HepG2 (cell line): ENCODE measurements around the gene CAMSAP3. TPM values are rescaled to one million over a fixed set of nuclear protein-coding genes. Genes with fewer than 3 reads are reported as not detected.

Experiments used
- ATAC-seq: fragments of 200-7000 bp; cut with Tn5 transposase; 3 replicates; pipeline ENCODE4 v1.9.1; 2020; ENCODE audit warnings: mild to moderate bottlenecking, moderate library complexity
- BruUV-seq: library from RNA; stranded (reverse); fragments of 400-500 nt; replicated peaks from 2 replicates; lab custom pipeline; 2021; lab: Mats Ljungman, UMichigan
- CTCF ChIA-PET: fragments of 300-600 bp; formaldehyde crosslinking; extraction: SDS; loops from one replicate; lab custom pipeline; 2021; ENCODE audit warnings: low total read pairs, inconsistent platforms, low intra/inter-chr PET ratio; lab: Yijun Ruan, JAX
- POLR2A ChIA-PET: fragments of 350-600 bp; sonication (Branson Sonifier 250); formaldehyde crosslinking; loops from one replicate; lab custom pipeline; 2020; ENCODE audit warnings: antibody characterized with exemption, inconsistent platforms; lab: Yijun Ruan, JAX
- DNase-seq: peaks from one replicate; pipeline ENCODE4 v3.0.0-alpha.2; 2015; ENCODE audit warnings: low spot score
- FAIRE-seq: peaks from 3 replicates; lab custom pipeline; 2011; peaks lifted over from hg19 to GRCh38; lab: Jason Lieb, UNC
- H2AFZ ChIP-seq: one replicate; pipeline ENCODE4 v1.6.1; 2011; ENCODE audit warnings: low read length, inconsistent platforms
- H3K27ac ChIP-seq: fragments of 300-600 bp; 3 replicates; pipeline ENCODE4 v1.8.0; 2011; ENCODE audit warnings: mixed run types, mild to moderate bottlenecking, mixed read lengths, low read length, inconsistent platforms; ENCODE audit not compliant: insufficient read depth; ENCODE audit errors: extremely low read length
- H3K27me3 ChIP-seq, 2 experiments: fragments of 200-600 bp in 1 of 2; 2 replicates in 1 of 2; 3 replicates in 1 of 2; pipeline versions ENCODE4 v1.6.0 to v1.8.0; 2011; ENCODE audit warnings: low read length in 2 of 2, mild to moderate bottlenecking in 2 of 2, moderate library complexity in 2 of 2, inconsistent platforms in 1 of 2; ENCODE audit not compliant: insufficient read depth in 2 of 2, control insufficient read depth in 1 of 2
- H3K36me3 ChIP-seq, 2 experiments: fragments of 200-600 bp in 1 of 2; replicated peaks in 1 of 2; 2 replicates in 1 of 2; 3 replicates in 1 of 2; pipeline versions ENCODE4 v1.5.1 to v1.8.0; 2011; ENCODE audit warnings: low read length in 2 of 2, inconsistent platforms in 1 of 2; ENCODE audit not compliant: insufficient read depth in 2 of 2, control insufficient read depth in 1 of 2
- H3K4me1 ChIP-seq: 2 replicates; pipeline ENCODE4 v1.5.1; 2012; ENCODE audit warnings: low read length, inconsistent platforms; ENCODE audit not compliant: insufficient read depth
- H3K4me2 ChIP-seq: 2 replicates; pipeline ENCODE4 v1.6.0; 2011; ENCODE audit warnings: low read depth, low read length, inconsistent platforms
- H3K4me3 ChIP-seq, 3 experiments: fragments of 200-600 bp in 1 of 3; sonication (generic), shearing (Covaris generic) in 1 of 3; replicated peaks in 1 of 3; 2 replicates each; pipeline ENCODE4 v1.5.1; 2011 to 2016; ENCODE audit warnings: low read length in 3 of 3, inconsistent platforms in 2 of 3, low read depth in 2 of 3, mild to moderate bottlenecking in 2 of 3, control low read depth in 1 of 3, mixed read lengths in 1 of 3; ENCODE audit not compliant: insufficient read depth in 1 of 3
- H3K79me2 ChIP-seq: one replicate; pipeline ENCODE4 v1.6.1; 2011; ENCODE audit warnings: low read length, inconsistent platforms; ENCODE audit not compliant: insufficient read depth
- H3K9ac ChIP-seq: 2 replicates; pipeline ENCODE4 v1.6.0; 2011; ENCODE audit warnings: mild to moderate bottlenecking, low read depth, low read length, inconsistent platforms; ENCODE audit not compliant: insufficient read depth
- H3K9me3 ChIP-seq: 2 replicates; pipeline ENCODE4 v1.5.1; 2012; ENCODE audit warnings: mild to moderate bottlenecking, low read length
- H4K20me1 ChIP-seq: 2 replicates; pipeline ENCODE4 v1.6.0; 2011; ENCODE audit warnings: inconsistent platforms, mild to moderate bottlenecking, low read length, moderate library complexity; ENCODE audit not compliant: insufficient read depth
- ARID2 ChIP-seq: sonication (generic); formaldehyde crosslinking; IDR thresholded peaks from 2 replicates; pipeline ENCODE4 v1.8.1; 2022; ENCODE audit warnings: mild to moderate bottlenecking, missing genetic modification reagents, borderline replicate concordance
- ATF4 ChIP-seq, 2 experiments: fragments of 450-650 bp in 1 of 2; sonication (generic) in 1 of 2; formaldehyde crosslinking; IDR thresholded peaks; 2 replicates each; pipeline versions ENCODE4 v1.5.0 to v1.8.0; 2020 to 2022; ENCODE audit warnings: mild to moderate bottlenecking in 1 of 2, missing genetic modification reagents in 1 of 2
- ATM ChIP-seq: fragments of 450-650 bp; IDR thresholded peaks from 2 replicates; pipeline ENCODE4 v1.7.1; 2017; ENCODE audit warnings: mild to moderate bottlenecking, borderline replicate concordance
- CREB1 ChIP-seq, 2 experiments: fragments of 450-650 bp in 1 of 2; IDR thresholded peaks; 2 replicates each; pipeline ENCODE4 v1.6.1; 2016 to 2017; ENCODE audit warnings: control low read depth in 1 of 2, mild to moderate bottlenecking in 1 of 2, missing compliant biosample characterization in 1 of 2, missing genetic modification characterization in 1 of 2
- FOXA1 ChIP-seq, 2 experiments: fragments of 450-650 bp in 1 of 2; sonication (generic) in 1 of 2; formaldehyde crosslinking in 1 of 2; IDR thresholded peaks; 2 replicates each; pipeline versions ENCODE4 v1.4.0 to v1.6.1; 2016 to 2020; ENCODE audit warnings: missing genetic modification reagents in 1 of 2
- JARID2 ChIP-seq: sonication (generic); formaldehyde crosslinking; IDR thresholded peaks from 2 replicates; pipeline ENCODE4 v1.8.1; 2023; ENCODE audit warnings: missing genetic modification reagents, inconsistent platforms; ENCODE audit not compliant: insufficient replicate concordance
- MTF1 ChIP-seq: sonication (generic); formaldehyde crosslinking; IDR thresholded peaks from 2 replicates; pipeline ENCODE4 v1.5.0; 2020; ENCODE audit warnings: missing genetic modification reagents
- NKX3-1 ChIP-seq: sonication (generic); formaldehyde crosslinking; IDR thresholded peaks from 2 replicates; pipeline ENCODE4 v1.5.0; 2020; ENCODE audit warnings: missing genetic modification reagents
- RCOR2 ChIP-seq: IDR thresholded peaks from 2 replicates; pipeline ENCODE4 v1.6.1; 2016; ENCODE audit warnings: missing biosample characterization, missing genetic modification reagents
- RFXANK ChIP-seq: IDR thresholded peaks from 2 replicates; pipeline ENCODE4 v1.6.1; 2016
- RORA ChIP-seq: sonication (generic); formaldehyde crosslinking; IDR thresholded peaks from 2 replicates; pipeline ENCODE4 v1.5.0; 2020; ENCODE audit warnings: mild to moderate bottlenecking, missing genetic modification reagents, moderate library complexity
- TAF15 ChIP-seq: fragments of 200-400 bp; formaldehyde crosslinking; IDR thresholded peaks from one replicate; pipeline ENCODE4 v1.6.1; 2018; ENCODE audit warnings: mild to moderate bottlenecking, low read depth, low read length; ENCODE audit not compliant: poor library complexity, severe bottlenecking
- ZBTB26 ChIP-seq: IDR thresholded peaks from 2 replicates; pipeline ENCODE4 v1.6.1; 2016; ENCODE audit warnings: missing compliant biosample characterization, missing genetic modification reagents, borderline replicate concordance
- ZBTB39 ChIP-seq: sonication (generic); formaldehyde crosslinking; IDR thresholded peaks from 2 replicates; pipeline ENCODE4 v1.5.0; 2020; ENCODE audit warnings: missing genetic modification reagents
- ZNF264 ChIP-seq: sonication (generic); formaldehyde crosslinking; IDR thresholded peaks from 2 replicates; pipeline ENCODE4 v1.4.0; 2020; ENCODE audit warnings: missing genetic modification reagents
- ZNF781 ChIP-seq: sonication (generic); formaldehyde crosslinking; IDR thresholded peaks from 2 replicates; pipeline ENCODE4 v1.5.1; 2020; ENCODE audit warnings: borderline replicate concordance, mild to moderate bottlenecking, missing genetic modification reagents; ENCODE audit errors: not compliant biosample characterization
- WGBS: methylation state at CpG from one replicate; pipeline ENCODE4 v1.1.6; 2017; ENCODE audit warnings: low lambda C conversion rate; 5-methylcytosine and 5-hydroxymethylcytosine counted together
- in situ Hi-C: cut with HindIII; loops from 2 replicates; pipeline ENCODE4 v1.10.0; 2017; ENCODE audit warnings: low pct_unique_long_range_greater_than_20kb; ENCODE audit not compliant: extremely low pct_ligation_motif_present
- intact Hi-C: fragments of 100-400 bp; cut with micrococcal nuclease; formaldehyde crosslinking; loops from one replicate; pipeline ENCODE4 v1.10.0; 2022; ENCODE audit not compliant: unreplicated experiment
- polyA plus RNA-seq, 8 experiments: library from polyadenylated mRNA; depleted of rRNA in 3 of 8; stranded (reverse) in 7 of 8; unstranded in 1 of 8; fragments of >200 nt; fragmentation: Illumina TruSeq in 4 of 8; extraction: Trizol in 4 of 8; gene quantifications; 2 replicates each; pipeline versions ENCODE4 v1.2.1 to v1.2.3, GENCODE V29; 2011 to 2016; ENCODE audit warnings: low read depth in 4 of 8, missing spikeins in 1 of 8, mixed read lengths in 1 of 8; ENCODE audit not compliant: insufficient read depth in 1 of 8
- total RNA-seq, 5 experiments: library from RNA; depleted of rRNA; stranded (reverse); fragments of >200 nt; fragmentation: Illumina TruSeq; extraction: Trizol; gene quantifications; 2 replicates each; pipeline ENCODE4 v1.2.3, GENCODE V29; 2016; ENCODE audit warnings: low read depth in 1 of 5

CAMSAP3 gene
- total and polyA plus RNA-seq, 2 of the 13 experiments (the other 11 are each of a cell fraction or from before 2014, with no cell fraction given): 10.8 to 11.8 TPM

GRCh38 chr19:7652061-7652641 is 56.5 kb downstream of the CAMSAP3 start (continued):
- TF ChIP-seq MTF1 (no peak), ARID2 (CRISPR knock-in tag) (peak; percentile 51; the same call in 1 of the 2 replicates), RCOR2 (peak; percentile 65; the same call in 1 of the 2 replicates), ATF4 (CRISPR knock-in tag; IDR thresholded peaks at IDR 0.05) (peak in 1 of 2 experiments; percentile 98; a peak in 2 of 4 replicates)

- Histone ChIP-seq H3K79me2 (no peaks in the 10 kb centered on the region), H4K20me1 (no peaks in the 10 kb centered on the region), H3K27me3 (no peaks in the 10 kb centered on the region; a peak in 1 of 5 replicates), H3K4me3 (no peak overlapping the region), H3K4me2 (no peak overlapping the region), H2AFZ (no peak overlapping the region), H3K36me3 (no peaks in the 10 kb centered on the region), H3K27ac (no peak overlapping the region), H3K4me1 (peaks cover 21% of the 10 kb centered on the region), H3K9me3 (no peaks in the 10 kb centered on the region), H3K9ac (no peak overlapping the region)
- ChIA-PET POLR2A (no interaction called here), CTCF (no interaction called here)
- intact Hi-C loops: no loop called here
- no peak for FAIRE-seq
- TF ChIP-seq TAF15 (no peak), ZBTB39 (no peak), NKX3-1 (CRISPR knock-in tag) (no peak), ATM (no peak), RFXANK (CRISPR knock-in tag) (no peak), ZBTB26 (no peak), JARID2 (CRISPR knock-in tag) (no peak), RORA (no peak), FOXA1 (IDR thresholded peaks at IDR 0.05) (no peak), FOXA1 (CRISPR knock-in tag; IDR thresholded peaks at IDR 0.05) (no peak), ZNF781 (CRISPR knock-in tag) (no peak), ZNF264 (CRISPR knock-in tag) (no peak), CREB1 (IDR thresholded peaks at IDR 0.05) (no peak), CREB1 (CRISPR knock-in tag; IDR thresholded peaks at IDR 0.05) (no peak)
- ATAC-seq: no peak
- in situ Hi-C loops: no loop called here
- 34% methylated on average over 8 of the region's 8 CpGs for WGBS
- no TSS peak for BruUV-seq
- no peak for DNase-seq
Observed at GRCh38 chr19:7654401-7654800, 58.7 kb downstream of the CAMSAP3 start.
